DMS 273 (cell line): ENCODE data around the gene MICU1.
A peak's percentile ranks its signal among the peaks of the same experiment; 100 is the strongest.
"Not testable (repeated sequence)": the region's sequence is repeated elsewhere in the genome, so short reads cannot be mapped to it uniquely, and the experiment has no call there.

Source experiments
- DNase-seq: peaks from one replicate; lab custom pipeline; 2025; ENCODE audit not compliant: unreplicated experiment; lab: John Stamatoyannopoulos, UW

MICU1 gene

DNA sequence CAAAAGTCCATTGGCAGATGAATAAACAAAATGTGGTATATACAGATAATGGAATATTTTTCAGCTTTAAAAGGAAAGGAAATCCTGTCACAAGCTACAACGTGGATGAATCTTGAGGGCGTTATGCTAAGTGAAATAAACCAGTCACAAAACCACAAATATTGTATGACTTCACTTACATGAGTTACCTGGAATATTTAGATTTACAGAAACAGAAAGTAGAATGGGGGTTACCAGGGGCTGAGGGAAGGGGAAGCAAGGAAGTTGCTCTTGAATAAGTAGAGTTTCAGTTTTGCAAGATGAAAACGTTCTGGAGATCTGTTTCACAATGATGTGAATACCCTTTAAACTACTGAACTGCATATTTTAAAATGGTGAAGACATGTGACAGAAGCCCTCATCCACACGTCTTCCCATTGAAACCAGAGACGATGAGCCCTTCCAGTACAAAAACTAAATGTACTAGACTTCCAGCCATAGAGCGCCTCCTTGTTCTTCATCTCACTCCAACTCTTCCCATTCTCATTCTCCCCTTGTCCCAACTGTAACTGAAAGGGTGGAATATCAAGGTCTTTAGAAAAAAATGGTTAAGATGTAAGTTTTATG, 62.4 kb downstream of the MICU1 start:
- no peak for DNase-seq

DNA sequence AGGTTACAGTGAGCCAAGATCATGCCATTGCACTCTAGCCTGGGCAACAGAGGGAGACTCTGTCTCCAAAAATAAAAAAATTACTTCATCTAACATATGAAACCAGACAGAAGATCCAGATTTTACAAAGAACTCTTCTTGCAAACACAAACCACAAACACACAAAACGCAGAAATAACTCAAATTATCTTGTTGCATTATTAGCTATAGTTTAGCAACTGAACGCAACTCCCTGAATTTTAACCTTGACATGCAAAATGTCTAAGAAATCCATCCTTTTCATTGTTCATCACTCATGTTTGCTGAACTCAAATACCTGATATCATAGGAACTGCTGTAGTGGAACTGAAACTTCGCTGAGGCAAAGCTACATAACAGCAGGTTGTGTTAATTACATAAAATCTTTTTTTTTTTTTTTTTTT, 64.1 kb downstream of the MICU1 start:
- DNase-seq: no peak

DNA sequence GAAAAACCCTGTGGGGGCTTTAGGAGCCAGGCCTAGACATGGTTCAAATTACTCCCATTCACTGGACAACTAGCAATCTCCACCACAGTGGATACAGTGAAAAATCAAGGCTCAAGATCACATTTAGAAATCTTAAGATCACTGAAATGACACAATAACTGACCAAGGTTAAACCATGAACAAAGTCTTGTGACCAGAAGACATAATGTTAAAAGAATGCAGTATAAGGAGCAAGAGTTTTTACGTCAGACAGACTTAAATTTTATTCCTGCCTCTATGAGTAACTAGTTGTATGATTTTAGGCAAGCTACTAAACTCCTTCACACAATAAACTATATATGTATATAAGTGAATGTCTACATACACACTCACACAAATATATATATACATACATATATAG, 68.5 kb downstream of the MICU1 start:
- no peak for DNase-seq

DNA sequence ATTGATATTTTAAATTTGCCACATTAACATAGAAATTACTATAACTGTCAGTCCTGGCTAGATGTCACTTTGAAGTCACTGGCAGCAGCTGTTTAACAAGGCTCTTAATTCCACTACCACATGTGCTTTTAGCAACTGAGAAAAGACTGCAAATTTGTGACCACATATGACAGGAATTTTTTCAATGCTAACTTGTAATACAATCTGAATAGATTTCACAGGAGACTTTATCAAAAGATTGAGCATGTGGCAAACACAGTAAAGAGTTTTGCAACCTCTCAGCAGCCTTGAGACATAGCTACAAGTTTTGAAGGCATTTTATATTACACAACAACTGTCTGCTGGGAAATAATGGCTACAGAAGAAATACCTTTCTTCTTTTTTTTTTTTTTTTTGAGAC, 73.0 kb downstream of the MICU1 start:
- DNase-seq: no peak

DNA sequence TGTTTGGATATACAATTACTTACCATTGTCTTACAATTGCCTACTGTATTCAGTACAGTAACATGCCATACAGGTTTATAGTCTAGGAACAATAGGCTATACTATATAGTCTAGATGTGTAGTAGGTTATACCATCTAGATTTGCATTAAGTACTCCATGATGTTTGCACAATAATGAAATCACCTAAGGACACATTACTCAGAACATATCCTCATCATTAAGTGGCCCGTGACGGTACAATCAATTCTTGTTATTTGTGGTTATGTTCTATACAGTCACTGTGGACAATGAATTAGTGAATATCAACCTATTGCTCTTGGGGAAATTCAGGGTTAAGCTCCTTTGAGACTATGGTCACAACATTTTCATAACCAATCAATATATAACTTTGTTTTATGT, 75.6 kb downstream of the MICU1 start:
- no peak for DNase-seq

DNA sequence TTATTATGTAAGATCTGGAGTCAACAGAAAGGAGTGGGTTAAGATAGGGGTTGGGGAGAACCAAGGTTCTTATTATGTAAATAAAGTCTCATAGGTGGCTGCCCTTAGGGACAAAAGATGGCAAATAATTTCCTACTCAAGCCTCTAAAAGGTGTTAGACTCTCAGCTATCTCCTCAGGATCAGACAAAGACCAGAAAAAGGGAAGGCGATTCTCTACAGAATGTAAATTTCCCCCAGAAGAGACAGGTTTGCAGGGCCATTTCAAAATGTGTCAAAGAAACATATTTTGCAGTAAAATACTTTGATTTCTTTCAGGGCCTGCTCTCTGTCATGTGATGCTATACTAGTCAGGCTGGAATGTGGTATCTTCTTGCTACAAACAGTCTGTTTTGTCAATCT, 80.3 kb downstream of the MICU1 start:
- DNase-seq: no peak

DNA sequence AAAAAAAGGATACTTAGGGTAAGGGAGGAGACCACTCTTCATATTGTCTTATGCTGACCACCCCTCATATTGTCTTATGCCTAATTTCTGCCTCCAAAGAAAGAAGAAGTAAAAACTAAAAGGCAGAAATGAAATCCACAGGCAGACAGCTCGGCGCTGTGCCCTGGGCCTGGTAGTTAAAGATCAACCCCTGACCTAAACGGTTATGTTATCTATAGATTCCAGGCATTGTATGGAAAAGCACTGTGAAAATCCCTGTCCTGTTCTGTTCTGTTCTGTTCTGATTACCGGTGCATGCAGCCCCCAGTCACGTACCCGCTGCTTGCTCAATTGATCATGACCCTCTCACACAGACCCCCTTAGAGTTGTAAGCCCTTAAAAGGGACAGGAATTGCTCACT, 82.0 kb downstream of the MICU1 start:
- DNase-seq: not testable (repeated sequence)

DNA sequence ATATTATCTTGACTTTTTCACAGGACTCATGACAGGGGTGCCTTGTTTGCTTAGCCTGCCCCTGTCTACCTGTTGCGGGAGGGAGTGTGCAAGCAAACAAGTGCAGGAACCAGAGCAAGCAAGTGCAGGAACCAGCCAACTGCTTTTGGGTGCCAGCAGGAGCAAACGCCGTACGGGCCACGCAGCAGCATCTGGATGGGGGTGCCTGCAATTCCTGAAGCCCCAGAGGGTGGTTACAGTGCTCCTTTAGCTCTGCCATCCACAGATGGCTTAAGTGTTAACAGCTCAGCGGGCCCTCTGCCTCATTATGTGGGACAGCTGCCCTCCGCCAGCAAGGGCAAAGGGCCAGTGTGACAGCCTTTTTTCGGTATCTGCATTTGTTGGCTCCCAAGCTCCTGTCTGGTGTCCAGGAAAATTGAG, 83.5 kb downstream of the MICU1 start:
- DNase-seq: peak; percentile 66

DNA sequence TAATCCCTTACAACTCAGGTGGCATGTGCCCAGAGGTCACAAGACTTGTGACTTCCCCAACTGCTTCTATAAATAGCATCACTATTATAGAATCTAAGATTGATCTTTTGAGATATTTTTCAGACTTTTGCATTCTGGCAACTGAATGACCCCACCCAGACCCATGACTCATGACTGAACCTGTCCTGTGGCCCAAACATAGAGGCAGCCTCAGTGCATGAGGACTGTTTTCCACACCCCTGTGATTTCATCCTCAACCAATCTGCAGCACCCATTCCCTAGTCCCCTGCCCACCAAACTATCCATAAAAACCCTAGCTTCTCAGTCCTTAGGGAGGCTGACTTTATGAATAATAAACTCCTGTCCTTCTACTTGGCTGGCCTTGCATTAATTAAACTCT, 84.5 kb downstream of the MICU1 start:
- no peak for DNase-seq

DNA sequence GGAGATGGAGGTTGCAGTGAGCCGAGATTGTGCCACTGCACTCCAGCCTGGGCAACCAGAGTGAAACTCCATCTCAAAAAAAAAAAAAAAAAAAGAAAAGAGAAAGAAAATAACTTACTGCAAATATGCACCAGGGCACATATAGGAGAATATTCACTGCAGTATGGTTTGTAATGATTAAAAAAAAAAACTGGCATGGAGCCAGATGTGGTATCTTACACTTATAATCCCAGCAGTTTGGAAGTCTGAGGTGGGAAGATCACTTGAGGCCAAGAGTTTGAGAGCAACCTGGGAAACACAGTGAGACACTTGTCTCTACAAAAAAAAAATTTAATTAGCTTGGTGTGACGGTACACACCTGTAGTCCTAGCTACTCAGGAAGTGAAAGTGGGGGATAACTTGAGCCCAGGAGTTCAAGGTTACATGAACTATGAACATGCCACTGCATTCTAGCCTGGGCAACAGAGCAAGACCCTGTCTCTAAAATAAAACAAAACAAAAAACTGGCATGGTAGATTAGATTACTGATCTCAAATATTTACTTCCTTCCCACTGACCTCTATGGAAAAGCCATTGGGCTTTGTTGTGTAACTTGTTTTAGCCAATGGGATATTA, 85.6 kb downstream of the MICU1 start:
- DNase-seq: no peak

DNA sequence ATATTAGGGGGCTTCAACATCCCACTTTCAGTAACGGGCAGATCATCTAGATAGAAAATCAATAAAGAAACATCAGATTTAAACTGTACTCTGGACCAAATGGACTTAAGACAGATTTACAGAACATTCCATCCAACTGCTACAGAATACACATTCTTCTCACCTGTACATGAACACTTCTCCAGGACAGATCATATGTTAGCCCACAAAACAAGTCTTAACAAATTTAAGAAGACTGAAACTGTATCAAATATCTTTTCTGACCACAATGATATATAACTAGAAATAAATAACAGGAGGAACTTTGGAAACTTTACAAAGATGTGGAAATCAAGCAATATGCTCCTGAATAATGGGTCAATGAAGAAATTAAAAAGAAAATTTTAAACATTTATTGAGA, 86.7 kb downstream of the MICU1 start:
- no peak for DNase-seq

DNA sequence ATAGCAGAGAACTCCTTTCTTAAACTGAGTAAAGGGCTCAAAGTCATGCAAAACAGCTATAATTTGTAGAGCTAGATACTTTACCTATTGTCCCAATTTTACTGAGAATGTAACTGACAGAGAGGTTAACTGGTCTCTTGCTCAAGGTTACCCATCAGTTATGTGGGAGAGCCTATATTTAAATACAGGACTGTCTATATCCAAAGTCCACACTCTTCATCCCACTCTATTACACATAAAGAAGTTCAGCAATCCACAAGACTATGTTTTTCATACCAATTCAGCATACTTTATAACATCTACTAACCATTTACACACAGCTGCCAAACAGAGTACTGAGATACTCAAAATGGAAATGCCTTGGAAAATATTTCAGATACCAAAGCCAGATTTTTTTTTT, 100.2 kb downstream of the MICU1 start:
- no peak for DNase-seq

DNA sequence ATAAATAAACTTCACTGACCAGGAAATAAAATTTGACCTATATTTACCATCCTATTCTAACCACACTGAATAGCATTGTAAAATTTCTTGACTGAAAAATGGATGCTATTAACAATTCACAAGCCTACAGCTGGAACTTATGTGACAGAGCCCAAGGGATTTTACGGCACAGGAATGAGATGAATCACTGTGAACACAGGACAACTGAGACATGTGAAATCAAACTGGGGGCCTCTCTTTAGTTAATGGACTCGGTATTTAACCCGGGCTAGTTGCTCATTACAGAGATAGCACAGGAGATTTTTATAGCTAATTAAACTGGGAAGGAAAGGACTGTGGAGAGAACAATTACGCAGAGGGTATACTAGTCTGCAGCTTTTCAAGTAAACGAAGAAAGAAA, 100.6 kb downstream of the MICU1 start:
- DNase-seq: no peak

DNA sequence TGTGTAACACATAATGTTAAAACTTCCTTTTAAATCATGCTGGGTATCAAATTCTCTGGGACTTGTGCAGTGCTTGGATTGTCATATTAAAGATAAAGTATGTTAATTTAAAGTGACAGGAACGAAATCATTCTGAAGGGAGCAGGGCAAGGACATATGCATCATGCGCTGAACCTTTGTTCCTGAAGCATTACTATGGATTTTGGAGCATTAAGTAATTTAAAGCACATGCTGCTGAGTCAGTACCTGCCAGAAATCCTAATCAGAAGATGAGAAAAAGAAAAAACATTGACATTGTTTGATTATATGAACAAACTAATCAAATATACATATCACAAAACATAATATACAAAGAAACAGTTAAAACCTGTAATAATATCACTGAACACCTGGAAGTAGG, 101.4 kb downstream of the MICU1 start:
- no peak for DNase-seq

DNA sequence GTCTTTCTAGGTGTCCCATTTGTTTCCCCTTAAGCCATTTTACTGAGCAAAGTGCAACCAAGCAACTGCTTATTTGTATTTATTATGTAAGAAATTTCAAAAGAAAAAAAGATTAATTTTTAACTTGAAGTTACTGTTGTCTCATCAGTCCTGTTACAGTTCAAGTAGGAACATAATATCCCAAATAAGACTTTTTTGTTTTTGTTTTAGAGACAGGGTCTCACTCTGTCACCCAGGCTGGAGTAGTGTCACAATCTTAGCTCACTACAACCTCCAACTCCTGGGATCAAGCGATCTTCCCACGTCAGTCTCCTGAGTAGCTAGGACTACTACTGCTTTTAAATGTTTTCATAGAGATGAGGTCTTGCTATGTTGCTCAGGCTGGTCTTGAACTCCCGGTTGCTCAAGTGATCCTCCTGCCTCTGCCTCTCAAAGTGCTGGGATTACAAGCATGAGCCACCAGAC, 101.9 kb downstream of the MICU1 start:
- DNase-seq: no peak

DNA sequence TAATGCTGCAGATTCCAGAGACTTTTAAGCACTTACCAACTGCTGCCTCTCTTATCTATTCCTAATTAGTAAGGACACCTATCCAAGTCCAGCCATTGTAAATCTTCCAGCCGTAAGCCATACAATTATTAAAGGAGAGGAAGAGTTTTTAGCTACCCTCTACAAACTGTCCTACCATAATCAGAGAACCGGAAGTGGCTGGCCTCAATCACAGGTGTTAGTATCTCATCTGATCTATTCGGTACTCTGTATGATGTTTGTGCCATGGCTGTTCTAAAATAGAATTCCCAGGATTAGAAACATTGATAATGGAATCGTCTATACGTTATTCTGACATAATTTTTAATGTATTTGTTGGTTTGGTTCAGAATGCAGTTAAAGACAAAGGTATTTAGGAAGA, 102.8 kb downstream of the MICU1 start:
- no peak for DNase-seq

DNA sequence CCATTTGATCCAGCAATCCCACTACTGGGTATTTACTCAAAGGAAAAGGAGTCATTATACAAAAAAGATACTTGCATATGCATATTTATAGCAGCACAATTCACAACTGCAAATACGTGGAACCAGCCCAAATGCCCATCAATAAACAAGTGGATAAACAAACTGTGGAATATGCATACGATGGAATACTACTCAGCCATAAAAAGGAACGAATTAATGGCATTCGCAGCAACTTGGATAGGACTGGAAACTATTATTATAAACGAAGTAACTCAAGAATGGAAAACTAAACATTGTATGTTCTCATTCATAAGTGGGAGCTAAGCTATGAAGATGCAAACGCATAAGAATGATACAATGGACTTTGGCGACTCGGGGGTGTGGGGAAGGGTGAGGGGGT, 108.6 kb downstream of the MICU1 start:
- no peak for DNase-seq

DNA sequence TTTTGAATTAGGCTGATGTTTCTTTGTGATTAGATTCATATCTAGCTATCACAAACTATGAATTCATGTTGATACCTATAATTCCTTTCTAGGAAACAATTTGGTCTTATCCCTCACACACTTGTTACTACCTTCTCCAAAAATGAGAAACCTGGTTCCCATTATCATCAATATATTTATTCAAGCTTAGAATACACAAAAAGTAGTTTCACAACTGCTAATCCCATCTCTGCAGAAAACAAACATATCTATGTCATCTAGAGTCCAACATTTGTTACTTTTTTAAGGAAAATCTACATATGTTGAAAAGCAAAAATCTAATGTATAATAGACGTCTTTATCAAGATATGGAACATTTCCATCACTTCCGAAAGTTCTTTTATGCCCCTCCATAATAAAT, 110.4 kb downstream of the MICU1 start:
- no peak for DNase-seq

DNA sequence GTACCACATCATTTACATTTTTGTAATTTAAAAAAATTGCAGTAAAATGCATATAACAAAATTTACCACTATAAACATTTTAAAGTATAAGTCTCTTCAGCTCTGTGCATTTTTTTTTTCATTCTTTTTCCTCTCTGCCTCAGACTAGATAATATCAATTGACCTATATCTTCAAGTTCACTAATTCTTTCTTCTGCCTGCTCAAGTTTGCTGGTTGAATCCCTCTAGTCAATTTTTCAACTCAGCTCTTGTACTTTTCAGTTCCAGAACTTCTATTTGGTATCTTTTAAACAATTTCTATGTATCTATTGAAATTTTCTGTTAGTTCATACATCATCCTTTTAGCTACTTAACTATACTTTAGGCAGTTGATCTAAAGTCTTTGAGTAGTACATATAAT, 112.0 kb downstream of the MICU1 start:
- no peak for DNase-seq

DNA sequence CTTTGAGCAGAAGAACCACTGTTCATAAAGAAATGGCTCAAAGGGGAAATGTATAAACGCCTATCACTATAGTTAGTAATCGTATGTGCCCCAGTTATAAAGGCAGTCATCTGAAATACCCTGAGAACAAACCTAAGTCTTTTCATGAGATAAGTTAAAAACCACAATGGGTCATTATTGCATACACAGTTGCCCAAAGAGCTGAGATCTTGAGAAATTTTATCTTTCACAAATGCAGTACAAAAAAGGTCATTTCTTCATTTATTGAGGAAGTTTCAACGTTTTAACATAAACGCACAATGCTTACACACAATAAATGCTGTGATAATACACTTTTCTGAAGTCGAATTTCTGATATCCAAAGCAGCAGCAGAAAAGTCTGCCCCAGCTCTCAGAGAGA, 114.4 kb downstream of the MICU1 start:
- DNase-seq: no peak

DNA sequence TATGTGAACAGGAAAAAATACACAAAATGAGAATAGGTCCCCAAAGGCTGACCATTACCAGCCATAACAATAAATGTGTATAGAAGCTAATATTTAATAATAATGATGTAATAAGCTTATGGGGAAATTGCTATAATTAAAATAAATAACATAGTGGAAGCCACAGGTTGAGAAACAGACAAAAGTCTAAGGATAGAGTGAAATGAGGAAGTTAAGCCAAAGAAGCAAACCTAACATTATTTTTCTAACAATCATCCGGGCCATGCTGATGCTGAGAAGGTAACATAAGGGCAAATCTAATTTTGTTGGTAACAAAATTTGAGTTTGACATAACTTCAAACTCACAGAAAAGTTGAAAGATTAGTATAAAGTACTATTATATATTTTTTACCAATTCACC, 115.9 kb downstream of the MICU1 start:
- DNase-seq: no peak

DNA sequence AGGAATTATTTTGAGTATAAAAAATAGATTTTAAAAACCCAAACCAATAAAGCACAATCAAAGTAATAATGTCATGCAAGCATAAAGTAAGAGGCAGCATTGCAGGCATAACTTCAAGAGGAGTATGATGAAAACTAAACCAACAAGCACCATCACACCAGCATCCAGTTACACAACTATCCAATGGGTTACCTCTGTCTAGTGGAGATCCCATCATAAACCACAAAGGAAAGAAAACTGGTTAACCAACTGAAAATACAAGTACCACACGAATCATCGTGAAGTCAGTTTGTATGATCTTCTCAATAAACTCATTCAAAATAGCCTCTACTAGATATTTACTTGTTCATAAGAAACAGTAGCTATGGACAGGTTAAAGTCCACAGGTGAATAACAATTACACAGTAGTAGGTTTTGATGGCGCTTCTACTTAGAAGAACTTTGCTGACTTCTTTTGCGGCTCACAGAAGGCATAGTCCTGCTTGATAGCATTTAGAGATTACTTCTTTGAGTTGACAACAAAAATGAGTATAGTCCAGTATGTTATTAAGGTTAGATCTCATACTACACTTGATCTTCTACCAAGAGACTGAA, 116.6 kb downstream of the MICU1 start:
- DNase-seq: no peak

DNA sequence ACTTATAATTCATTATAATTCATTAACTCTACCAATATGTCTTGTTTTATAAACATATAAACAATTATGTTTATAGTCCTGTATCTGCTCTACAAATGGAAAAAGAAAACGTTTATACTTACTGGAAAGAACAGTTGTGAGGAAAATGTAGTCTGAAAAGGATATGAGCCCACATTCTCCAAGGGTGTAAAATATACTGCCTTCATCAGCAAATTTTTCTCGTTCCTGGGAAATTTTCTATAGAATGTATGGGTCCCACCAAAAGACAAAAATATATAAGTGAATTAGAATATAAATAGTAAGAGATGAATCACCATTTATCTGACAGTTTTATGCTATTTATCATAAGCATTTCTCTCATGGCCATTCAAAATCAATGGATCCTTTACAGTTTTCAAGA, 117.8 kb downstream of the MICU1 start:
- DNase-seq: no peak
